MM.1S (cell line): ENCODE results near the gene ORMDL1.

Experiments used
- DNase-seq: peaks from one replicate; pipeline ENCODE4 v3.0.0-alpha.2; 2015
- H2AFZ ChIP-seq: fragments of 300-600 bp; sonication (generic); 2 replicates; pipeline ENCODE4 v1.6.0; 2016; ENCODE audit warnings: antibody characterized with exemption, low read length
- H3F3A ChIP-seq: fragments of 300-600 bp; sonication (generic); 2 replicates; pipeline ENCODE4 v1.6.1; 2016; ENCODE audit warnings: mild to moderate bottlenecking, antibody characterized with exemption, low read length, moderate library complexity, mixed read lengths; ENCODE audit not compliant: insufficient read depth
- H3K27ac ChIP-seq: fragments of 300-600 bp; sonication (generic); 2 replicates; pipeline ENCODE4 v1.5.1; 2016; ENCODE audit warnings: mild to moderate bottlenecking, low read length
- H3K27me3 ChIP-seq: fragments of 300-600 bp; sonication (generic); replicated peaks from 2 replicates; pipeline ENCODE4 v1.6.0; 2016; ENCODE audit warnings: low read length; ENCODE audit not compliant: insufficient read depth
- H3K36me3 ChIP-seq: fragments of 300-600 bp; sonication (generic); replicated peaks from 2 replicates; pipeline ENCODE4 v1.6.1; 2016; ENCODE audit warnings: mild to moderate bottlenecking, low read length, mixed read lengths; ENCODE audit not compliant: insufficient read depth
- H3K4me1 ChIP-seq: fragments of 300-600 bp; sonication (generic); 2 replicates; pipeline ENCODE4 v1.6.1; 2016; ENCODE audit warnings: low read length, mixed read lengths
- H3K4me2 ChIP-seq: fragments of 300-600 bp; sonication (generic); 2 replicates; pipeline ENCODE4 v1.6.0; 2016; ENCODE audit warnings: low read depth, low read length
- H3K4me3 ChIP-seq: fragments of 300-600 bp; sonication (generic); 2 replicates; pipeline ENCODE4 v1.5.1; 2016; ENCODE audit warnings: low read length, mixed read lengths
- H3K79me2 ChIP-seq: fragments of 300-600 bp; sonication (generic); 2 replicates; pipeline ENCODE4 v1.6.1; 2016; ENCODE audit warnings: mixed run types, low read length, mixed read lengths
- H3K9ac ChIP-seq: fragments of 300-600 bp; sonication (generic); 2 replicates; pipeline ENCODE4 v1.6.1; 2016; ENCODE audit warnings: low read length, mixed read lengths
- H3K9me2 ChIP-seq: fragments of 300-600 bp; sonication (generic); replicated peaks from 2 replicates; pipeline ENCODE4 v1.6.1; 2016; ENCODE audit warnings: mild to moderate bottlenecking, low read length, mixed read lengths; ENCODE audit not compliant: insufficient read depth
- H3K9me3 ChIP-seq: fragments of 300-600 bp; sonication (generic); replicated peaks from 2 replicates; pipeline ENCODE4 v1.6.1; 2016; ENCODE audit warnings: mild to moderate bottlenecking, low read length, mixed read lengths; ENCODE audit not compliant: insufficient read depth
- H4K20me1 ChIP-seq: fragments of 300-600 bp; sonication (generic); 2 replicates; pipeline ENCODE4 v1.6.1; 2016; ENCODE audit warnings: mild to moderate bottlenecking, low read length, moderate library complexity, mixed read lengths; ENCODE audit not compliant: insufficient read depth
- EZH2 ChIP-seq: fragments of 300-600 bp; sonication (generic); optimal IDR thresholded peaks from 2 replicates; pipeline ENCODE3; 2017; ENCODE audit warnings: low read depth, mild to moderate bottlenecking, antibody characterized with exemption, low read length, mixed read lengths
- EZH2phosphoT487 ChIP-seq: fragments of 300-600 bp; sonication (generic); IDR thresholded peaks from 2 replicates; pipeline ENCODE4 v1.6.1; 2018; ENCODE audit warnings: antibody characterized with exemption, low read length
- TF ChIP-seq, protein P1 (sequence below): fragments of 300-600 bp; sonication (generic); IDR thresholded peaks from 2 replicates; pipeline ENCODE4 v1.5.1; 2016; ENCODE audit warnings: antibody characterized with exemption, low read length, mixed read lengths

ORMDL1 gene

DNA sequence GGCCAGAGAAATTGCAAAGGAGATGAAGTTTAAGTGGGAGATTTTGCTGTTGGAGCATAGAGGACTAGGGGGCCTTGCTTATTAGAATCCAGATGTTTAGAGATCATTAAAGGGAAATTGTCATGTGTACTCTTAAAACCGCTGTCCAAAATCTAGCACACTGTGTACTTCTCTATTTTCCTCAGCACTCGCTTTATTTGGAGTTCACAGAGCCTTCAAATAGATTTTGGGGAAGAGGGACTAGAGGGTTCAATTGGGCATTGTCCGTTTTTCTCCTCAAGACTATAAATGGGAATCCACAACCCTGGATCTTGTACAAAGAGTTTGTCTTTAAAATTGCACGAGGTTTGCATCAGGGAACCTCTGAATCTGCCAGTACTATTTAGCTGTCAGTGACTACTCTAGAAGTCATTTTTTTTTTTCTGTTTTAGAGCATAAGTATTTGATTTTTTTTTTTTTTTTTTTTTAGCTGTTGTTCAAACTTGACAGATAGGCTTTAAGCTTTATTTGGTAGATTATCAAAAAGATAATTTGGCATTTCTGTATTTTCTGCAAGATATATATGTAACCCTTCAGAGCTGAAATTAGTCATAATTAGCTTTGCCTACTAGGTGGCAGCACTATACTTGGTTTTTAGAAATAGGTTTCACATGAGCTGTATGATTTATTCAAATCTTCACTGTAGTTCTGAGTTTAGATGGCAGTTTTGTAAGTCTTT, 14.3 kb upstream of the ORMDL1 start:
- H3K27me3 ChIP-seq, result no peaks in the 10 kb centered on the region
- H3K4me1 ChIP-seq, result no peaks in the 10 kb centered on the region
- H3K36me3 ChIP-seq, result peaks cover 12% of the 10 kb centered on the region; the same call in 1 of the 2 replicates

DNA sequence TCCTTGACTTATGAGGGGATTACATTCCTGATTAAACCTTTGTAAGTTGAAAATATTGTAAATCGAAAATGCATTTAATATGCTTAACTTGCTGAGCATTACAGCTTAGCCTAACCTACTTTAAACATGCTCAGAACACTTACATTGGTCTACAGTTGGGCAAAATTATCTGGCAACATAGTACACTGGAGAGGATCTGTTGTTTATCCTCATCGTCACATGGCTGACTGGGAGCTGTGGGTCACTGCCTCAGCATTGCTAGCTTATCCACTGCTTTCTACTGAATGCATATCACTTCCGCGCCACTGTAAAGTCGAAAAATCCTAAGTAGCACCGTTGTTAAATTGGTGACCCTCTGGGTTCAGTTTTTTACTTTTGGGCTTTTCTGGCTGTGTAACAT, 13.8 kb upstream of the ORMDL1 start:
- Histone ChIP-seq H3K9me2 (no peaks in the 10 kb centered on the region), H3K4me1 (no peaks in the 10 kb centered on the region), H3K27ac (no peak overlapping the region), H2AFZ (no peak overlapping the region), H3K9ac (no peak overlapping the region), H3K9me3 (no peaks in the 10 kb centered on the region), H3K36me3 (peaks cover 12% of the 10 kb centered on the region; the same call in 1 of the 2 replicates), H3K79me2 (peaks cover 3% of the 10 kb centered on the region), H3K4me3 (no peak overlapping the region), H3F3A (no peaks in the 10 kb centered on the region), H4K20me1 (no peaks in the 10 kb centered on the region), H3K27me3 (no peaks in the 10 kb centered on the region), H3K4me2 (no peak overlapping the region)
- DNase-seq, result no peak
- TF ChIP-seq, protein P1, sequence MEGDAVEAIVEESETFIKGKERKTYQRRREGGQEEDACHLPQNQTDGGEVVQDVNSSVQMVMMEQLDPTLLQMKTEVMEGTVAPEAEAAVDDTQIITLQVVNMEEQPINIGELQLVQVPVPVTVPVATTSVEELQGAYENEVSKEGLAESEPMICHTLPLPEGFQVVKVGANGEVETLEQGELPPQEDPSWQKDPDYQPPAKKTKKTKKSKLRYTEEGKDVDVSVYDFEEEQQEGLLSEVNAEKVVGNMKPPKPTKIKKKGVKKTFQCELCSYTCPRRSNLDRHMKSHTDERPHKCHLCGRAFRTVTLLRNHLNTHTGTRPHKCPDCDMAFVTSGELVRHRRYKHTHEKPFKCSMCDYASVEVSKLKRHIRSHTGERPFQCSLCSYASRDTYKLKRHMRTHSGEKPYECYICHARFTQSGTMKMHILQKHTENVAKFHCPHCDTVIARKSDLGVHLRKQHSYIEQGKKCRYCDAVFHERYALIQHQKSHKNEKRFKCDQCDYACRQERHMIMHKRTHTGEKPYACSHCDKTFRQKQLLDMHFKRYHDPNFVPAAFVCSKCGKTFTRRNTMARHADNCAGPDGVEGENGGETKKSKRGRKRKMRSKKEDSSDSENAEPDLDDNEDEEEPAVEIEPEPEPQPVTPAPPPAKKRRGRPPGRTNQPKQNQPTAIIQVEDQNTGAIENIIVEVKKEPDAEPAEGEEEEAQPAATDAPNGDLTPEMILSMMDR, result no peak
- TF ChIP-seq EZH2 (no peak), EZH2phosphoT487 (no peak)

More for the DNA sequence above, 14.3 kb upstream of the ORMDL1 start:
- TF ChIP-seq, protein P1, result peak; percentile 52
- no peak for TF ChIP-seq EZH2phosphoT487
- no peaks in the 10 kb centered on the region for H3K9me2 ChIP-seq
- H3K27ac ChIP-seq, result no peak overlapping the region
- no peaks in the 10 kb centered on the region; the same call in 1 of the 2 replicates for H3K79me2 ChIP-seq
- no peaks in the 10 kb centered on the region for H3K9me3 ChIP-seq
- DNase-seq, result peak; percentile 56
- no peak overlapping the region for H2AFZ ChIP-seq
- H4K20me1 ChIP-seq, result no peaks in the 10 kb centered on the region
- H3K9ac ChIP-seq, result no peak overlapping the region
- no peaks in the 10 kb centered on the region for H3F3A ChIP-seq
- no peak overlapping the region for H3K4me2 ChIP-seq
- no peak overlapping the region for H3K4me3 ChIP-seq

DNA sequence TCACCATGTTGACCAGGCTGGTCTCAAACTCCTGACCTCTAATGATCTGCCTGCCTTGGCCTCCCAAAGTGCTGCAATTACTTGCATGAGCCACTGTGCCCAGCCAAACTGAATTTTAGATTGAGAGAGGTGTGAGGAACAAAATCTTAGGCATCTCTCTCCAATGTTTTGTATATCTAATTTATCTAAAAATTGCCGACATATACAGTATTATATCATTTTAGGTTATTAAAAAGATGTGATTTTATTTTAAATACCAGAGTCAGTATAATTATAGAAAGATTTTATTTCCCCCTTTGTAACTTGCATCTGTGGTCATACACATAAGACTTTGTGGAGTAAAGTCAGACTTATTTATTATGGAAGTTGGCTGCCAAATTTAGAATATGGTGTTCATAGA, 10.2 kb upstream of the ORMDL1 start:
- H2AFZ ChIP-seq, result no peak overlapping the region
- no peak overlapping the region for H3K27ac ChIP-seq
- TF ChIP-seq, protein P1, result no peak
- TF ChIP-seq EZH2phosphoT487, result no peak
- TF ChIP-seq EZH2, result no peak
- H3F3A ChIP-seq, result no peaks in the 10 kb centered on the region
- H3K9me3 ChIP-seq, result no peaks in the 10 kb centered on the region
- no peaks in the 10 kb centered on the region for H3K9me2 ChIP-seq
- H4K20me1 ChIP-seq, result no peaks in the 10 kb centered on the region
- H3K4me3 ChIP-seq, result no peak overlapping the region
- no peaks in the 10 kb centered on the region for H3K4me1 ChIP-seq
- no peak for DNase-seq
- no peak overlapping the region for H3K4me2 ChIP-seq
- H3K36me3 ChIP-seq, result peaks cover 8% of the 10 kb centered on the region; the same call in 1 of the 2 replicates
- peaks cover 24% of the 10 kb centered on the region for H3K79me2 ChIP-seq
- no peaks in the 10 kb centered on the region for H3K27me3 ChIP-seq
- no peak overlapping the region for H3K9ac ChIP-seq
